NOMO-1 treated with DMSO at 0.1 percent for 48 hours (cell line): ENCODE measurements around the gene DEPP1.

ENCODE experiments used
- DNase-seq: peaks from one replicate; lab custom pipeline; 2025; ENCODE audit not compliant: unreplicated experiment; lab: John Stamatoyannopoulos, UW

The DEPP1 gene

GRCh38 chr10:44993922-44994751 is 15.5 kb upstream of the DEPP1 start:
- no peak for DNase-seq

- DNase-seq: no peak
Observed at GRCh38 chr10:44993226-44993921, 14.8 kb upstream of the DEPP1 start.

- no peak for DNase-seq
Observed at GRCh38 chr10:44992732-44993225, 14.2 kb upstream of the DEPP1 start.

GRCh38 chr10:44992070-44992731 is 13.6 kb upstream of the DEPP1 start:
- no peak for DNase-seq

GRCh38 chr10:44991571-44991970 is 13.0 kb upstream of the DEPP1 start:
- DNase-seq: no peak

- DNase-seq: no peak
Observed at GRCh38 chr10:44990965-44991364, 12.4 kb upstream of the DEPP1 start.

- DNase-seq: no peak
Observed at GRCh38 chr10:44990302-44990655, 11.7 kb upstream of the DEPP1 start.

- DNase-seq: no peak
Observed at GRCh38 chr10:44989597-44990301, 11.1 kb upstream of the DEPP1 start.

GRCh38 chr10:44988957-44989585 is 10.5 kb upstream of the DEPP1 start:
- DNase-seq: no peak

- no peak for DNase-seq
Observed at GRCh38 chr10:44986670-44987069, 8.1 kb upstream of the DEPP1 start.

GRCh38 chr10:44986179-44986578 is 7.6 kb upstream of the DEPP1 start:
- no peak for DNase-seq

GRCh38 chr10:44985175-44985681 is 6.6 kb upstream of the DEPP1 start:
- no peak for DNase-seq

- DNase-seq: no peak
Observed at GRCh38 chr10:44984671-44985101, 6.1 kb upstream of the DEPP1 start.

GRCh38 chr10:44983895-44984278 is 5.3 kb upstream of the DEPP1 start:
- DNase-seq: no peak

- no peak for DNase-seq
Observed at GRCh38 chr10:44983066-44983894, 4.7 kb upstream of the DEPP1 start.

- DNase-seq: no peak
Observed at GRCh38 chr10:44982496-44982895, 3.9 kb upstream of the DEPP1 start.

- DNase-seq: no peak
Observed at GRCh38 chr10:44982114-44982460, 3.5 kb upstream of the DEPP1 start.

GRCh38 chr10:44981172-44982113 is 2.8 kb upstream of the DEPP1 start:
- no peak for DNase-seq
